Measurements from ENCODE around the gene CRTAC1. TPM values are rescaled to one million over a fixed set of nuclear protein-coding genes. Genes with fewer than 3 reads are reported as not detected.

The CRTAC1 gene
- total and polyA plus RNA-seq, 2 experiments from 2014 or later = 0.47 to 1.2 TPM

DNA sequence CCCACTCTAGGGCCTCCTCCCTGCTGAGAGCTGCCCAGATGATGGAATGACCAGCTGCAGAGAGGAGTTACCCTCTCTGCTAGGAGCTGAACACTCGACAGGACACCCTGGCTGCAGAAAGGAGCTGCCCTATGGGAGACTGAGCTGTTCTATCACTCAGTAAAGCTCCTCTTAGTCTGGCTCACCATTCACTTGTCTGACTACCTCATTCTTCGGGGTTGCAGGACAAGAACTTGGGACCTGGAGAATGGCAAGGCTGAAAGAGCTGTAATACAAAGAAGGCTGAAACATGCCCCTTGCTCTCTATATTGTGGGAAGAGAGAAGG is 30.5 kb downstream of the CRTAC1 start (continued):
- no peak for TF ChIP-seq NANOG (IDR thresholded peaks at IDR 0.05; ENCODE audit: borderline replicate concordance)
- TF ChIP-seq EZH2phosphoT487 (IDR thresholded peaks at IDR 0.05; ENCODE audit: unreplicated experiment) = no peak
- no peak for TF ChIP-seq EZH2 (IDR thresholded peaks at IDR 0.05; ENCODE audit: low read depth, unreplicated experiment)

DNA sequence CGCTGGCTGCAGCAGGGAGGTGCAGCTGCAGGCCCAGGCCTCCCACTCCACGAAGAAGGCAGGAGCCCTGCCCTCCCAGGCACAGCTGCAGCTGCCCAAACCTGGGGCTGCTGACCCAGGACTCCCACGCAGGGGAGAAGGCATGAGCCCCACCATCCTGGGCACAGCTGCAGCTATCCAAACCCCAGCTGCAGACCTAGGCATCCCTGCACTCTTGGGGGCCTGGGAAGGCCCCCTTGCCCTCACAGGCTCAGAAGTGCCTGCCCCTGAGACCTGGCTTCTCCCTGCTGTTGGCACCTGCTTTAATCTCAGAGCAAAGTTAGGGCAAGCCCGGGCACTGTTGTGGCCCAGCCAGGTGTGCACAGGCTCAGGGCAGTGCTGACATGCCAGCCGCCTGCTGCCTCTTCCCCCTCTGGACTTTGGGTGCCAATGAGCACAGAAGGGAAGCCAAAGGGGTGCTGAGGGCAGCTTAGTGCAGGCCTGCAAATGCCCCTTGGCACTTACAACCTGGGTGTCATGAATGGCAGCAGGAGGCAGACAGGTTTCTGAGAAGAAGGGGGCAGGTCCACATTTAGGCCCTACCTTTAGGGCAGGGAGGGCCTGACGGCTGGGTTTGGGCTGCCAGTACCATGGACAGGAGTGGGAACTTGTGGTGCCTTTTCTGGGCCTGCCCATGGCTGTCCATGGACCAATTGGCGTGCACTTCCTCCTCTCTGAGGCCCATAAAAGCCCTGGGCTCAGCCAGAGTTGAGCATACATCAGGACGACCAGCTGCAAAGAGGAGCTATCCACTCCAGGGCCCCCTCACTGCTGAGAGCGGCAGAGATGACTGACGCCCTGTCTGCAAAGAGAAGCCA is 31.1 kb downstream of the CRTAC1 start:
- peaks cover 8% of the 10 kb centered on the region; the same call in 2 of the 3 replicates for H3K36me3 Mint-ChIP-seq (ENCODE audit: low read depth)
- Histone ChIP-seq H3K4me1 (ENCODE audit: insufficient read depth) (no peaks in the 10 kb centered on the region), H3K36me3 (ENCODE audit: insufficient read depth) (no peaks in the 10 kb centered on the region), H3K9me2 (ENCODE audit: insufficient read depth) (no peaks in the 10 kb centered on the region), H3K4me3 (no peak overlapping the region), H2AFZ (no peak overlapping the region), H3F3A (replicated peaks; ENCODE audit: low read depth) (no peaks in the 10 kb centered on the region), H3K4me2 (no peak overlapping the region), H3K27ac (ENCODE audit: low read depth) (no peak overlapping the region), H4K20me1 (replicated peaks; ENCODE audit: insufficient read depth) (no peaks in the 10 kb centered on the region), H3K79me2 (replicated peaks; ENCODE audit: insufficient read depth) (no peaks in the 10 kb centered on the region), H3K27me3 (ENCODE audit: insufficient read depth) (no peaks in the 10 kb centered on the region)
- DNase-seq (ENCODE audit: low spot score) (no peak), ATAC-seq (no peak)
- H3K4me3 Mint-ChIP-seq = no peak overlapping the region
- H3K4me1 Mint-ChIP-seq = peaks cover 7% of the 10 kb centered on the region; the same call in 2 of the 3 replicates
- no peak for TF ChIP-seq EZH2 (IDR thresholded peaks at IDR 0.05; ENCODE audit: low read depth, unreplicated experiment)
- TF ChIP-seq EZH2phosphoT487 (IDR thresholded peaks at IDR 0.05; ENCODE audit: unreplicated experiment) = no peak
- TF ChIP-seq JUNB (IDR thresholded peaks at IDR 0.05; ENCODE audit: unreplicated experiment) = no peak
- TF ChIP-seq, protein P1, sequence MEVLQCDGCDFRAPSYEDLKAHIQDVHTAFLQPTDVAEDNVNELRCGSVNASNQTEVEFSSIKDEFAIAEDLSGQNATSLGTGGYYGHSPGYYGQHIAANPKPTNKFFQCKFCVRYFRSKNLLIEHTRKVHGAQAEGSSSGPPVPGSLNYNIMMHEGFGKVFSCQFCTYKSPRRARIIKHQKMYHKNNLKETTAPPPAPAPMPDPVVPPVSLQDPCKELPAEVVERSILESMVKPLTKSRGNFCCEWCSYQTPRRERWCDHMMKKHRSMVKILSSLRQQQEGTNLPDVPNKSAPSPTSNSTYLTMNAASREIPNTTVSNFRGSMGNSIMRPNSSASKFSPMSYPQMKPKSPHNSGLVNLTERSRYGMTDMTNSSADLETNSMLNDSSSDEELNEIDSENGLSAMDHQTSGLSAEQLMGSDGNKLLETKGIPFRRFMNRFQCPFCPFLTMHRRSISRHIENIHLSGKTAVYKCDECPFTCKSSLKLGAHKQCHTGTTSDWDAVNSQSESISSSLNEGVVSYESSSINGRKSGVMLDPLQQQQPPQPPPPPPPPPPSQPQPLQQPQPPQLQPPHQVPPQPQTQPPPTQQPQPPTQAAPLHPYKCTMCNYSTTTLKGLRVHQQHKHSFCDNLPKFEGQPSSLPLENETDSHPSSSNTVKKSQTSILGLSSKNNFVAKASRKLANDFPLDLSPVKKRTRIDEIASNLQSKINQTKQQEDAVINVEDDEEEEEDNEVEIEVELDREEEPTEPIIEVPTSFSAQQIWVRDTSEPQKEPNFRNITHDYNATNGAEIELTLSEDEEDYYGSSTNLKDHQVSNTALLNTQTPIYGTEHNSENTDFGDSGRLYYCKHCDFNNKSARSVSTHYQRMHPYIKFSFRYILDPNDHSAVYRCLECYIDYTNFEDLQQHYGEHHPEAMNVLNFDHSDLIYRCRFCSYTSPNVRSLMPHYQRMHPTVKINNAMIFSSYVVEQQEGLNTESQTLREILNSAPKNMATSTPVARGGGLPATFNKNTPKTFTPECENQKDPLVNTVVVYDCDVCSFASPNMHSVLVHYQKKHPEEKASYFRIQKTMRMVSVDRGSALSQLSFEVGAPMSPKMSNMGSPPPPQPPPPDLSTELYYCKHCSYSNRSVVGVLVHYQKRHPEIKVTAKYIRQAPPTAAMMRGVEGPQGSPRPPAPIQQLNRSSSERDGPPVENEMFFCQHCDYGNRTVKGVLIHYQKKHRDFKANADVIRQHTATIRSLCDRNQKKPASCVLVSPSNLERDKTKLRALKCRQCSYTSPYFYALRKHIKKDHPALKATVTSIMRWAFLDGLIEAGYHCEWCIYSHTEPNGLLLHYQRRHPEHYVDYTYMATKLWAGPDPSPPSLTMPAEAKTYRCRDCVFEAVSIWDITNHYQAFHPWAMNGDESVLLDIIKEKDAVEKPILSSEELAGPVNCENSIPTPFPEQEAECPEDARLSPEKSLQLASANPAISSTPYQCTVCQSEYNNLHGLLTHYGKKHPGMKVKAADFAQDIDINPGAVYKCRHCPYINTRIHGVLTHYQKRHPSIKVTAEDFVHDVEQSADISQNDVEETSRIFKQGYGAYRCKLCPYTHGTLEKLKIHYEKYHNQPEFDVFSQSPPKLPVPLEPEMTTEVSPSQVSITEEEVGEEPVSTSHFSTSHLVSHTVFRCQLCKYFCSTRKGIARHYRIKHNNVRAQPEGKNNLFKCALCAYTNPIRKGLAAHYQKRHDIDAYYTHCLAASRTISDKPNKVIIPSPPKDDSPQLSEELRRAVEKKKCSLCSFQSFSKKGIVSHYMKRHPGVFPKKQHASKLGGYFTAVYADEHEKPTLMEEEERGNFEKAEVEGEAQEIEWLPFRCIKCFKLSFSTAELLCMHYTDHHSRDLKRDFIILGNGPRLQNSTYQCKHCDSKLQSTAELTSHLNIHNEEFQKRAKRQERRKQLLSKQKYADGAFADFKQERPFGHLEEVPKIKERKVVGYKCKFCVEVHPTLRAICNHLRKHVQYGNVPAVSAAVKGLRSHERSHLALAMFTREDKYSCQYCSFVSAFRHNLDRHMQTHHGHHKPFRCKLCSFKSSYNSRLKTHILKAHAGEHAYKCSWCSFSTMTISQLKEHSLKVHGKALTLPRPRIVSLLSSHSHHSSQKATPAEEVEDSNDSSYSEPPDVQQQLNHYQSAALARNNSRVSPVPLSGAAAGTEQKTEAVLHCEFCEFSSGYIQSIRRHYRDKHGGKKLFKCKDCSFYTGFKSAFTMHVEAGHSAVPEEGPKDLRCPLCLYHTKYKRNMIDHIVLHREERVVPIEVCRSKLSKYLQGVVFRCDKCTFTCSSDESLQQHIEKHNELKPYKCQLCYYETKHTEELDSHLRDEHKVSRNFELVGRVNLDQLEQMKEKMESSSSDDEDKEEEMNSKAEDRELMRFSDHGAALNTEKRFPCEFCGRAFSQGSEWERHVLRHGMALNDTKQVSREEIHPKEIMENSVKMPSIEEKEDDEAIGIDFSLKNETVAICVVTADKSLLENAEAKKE (CRISPR knock-in tag; IDR thresholded peaks at IDR 0.05) = no peak
- TF ChIP-seq NANOG (IDR thresholded peaks at IDR 0.05; ENCODE audit: borderline replicate concordance) = no peak
- TF ChIP-seq, protein P2, sequence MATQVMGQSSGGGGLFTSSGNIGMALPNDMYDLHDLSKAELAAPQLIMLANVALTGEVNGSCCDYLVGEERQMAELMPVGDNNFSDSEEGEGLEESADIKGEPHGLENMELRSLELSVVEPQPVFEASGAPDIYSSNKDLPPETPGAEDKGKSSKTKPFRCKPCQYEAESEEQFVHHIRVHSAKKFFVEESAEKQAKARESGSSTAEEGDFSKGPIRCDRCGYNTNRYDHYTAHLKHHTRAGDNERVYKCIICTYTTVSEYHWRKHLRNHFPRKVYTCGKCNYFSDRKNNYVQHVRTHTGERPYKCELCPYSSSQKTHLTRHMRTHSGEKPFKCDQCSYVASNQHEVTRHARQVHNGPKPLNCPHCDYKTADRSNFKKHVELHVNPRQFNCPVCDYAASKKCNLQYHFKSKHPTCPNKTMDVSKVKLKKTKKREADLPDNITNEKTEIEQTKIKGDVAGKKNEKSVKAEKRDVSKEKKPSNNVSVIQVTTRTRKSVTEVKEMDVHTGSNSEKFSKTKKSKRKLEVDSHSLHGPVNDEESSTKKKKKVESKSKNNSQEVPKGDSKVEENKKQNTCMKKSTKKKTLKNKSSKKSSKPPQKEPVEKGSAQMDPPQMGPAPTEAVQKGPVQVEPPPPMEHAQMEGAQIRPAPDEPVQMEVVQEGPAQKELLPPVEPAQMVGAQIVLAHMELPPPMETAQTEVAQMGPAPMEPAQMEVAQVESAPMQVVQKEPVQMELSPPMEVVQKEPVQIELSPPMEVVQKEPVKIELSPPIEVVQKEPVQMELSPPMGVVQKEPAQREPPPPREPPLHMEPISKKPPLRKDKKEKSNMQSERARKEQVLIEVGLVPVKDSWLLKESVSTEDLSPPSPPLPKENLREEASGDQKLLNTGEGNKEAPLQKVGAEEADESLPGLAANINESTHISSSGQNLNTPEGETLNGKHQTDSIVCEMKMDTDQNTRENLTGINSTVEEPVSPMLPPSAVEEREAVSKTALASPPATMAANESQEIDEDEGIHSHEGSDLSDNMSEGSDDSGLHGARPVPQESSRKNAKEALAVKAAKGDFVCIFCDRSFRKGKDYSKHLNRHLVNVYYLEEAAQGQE (IDR thresholded peaks at IDR 0.05; ENCODE audit: unreplicated experiment) = peak; percentile 49
- H3K27me3 Mint-ChIP-seq (ENCODE audit: insufficient read depth, low read depth, poor library complexity) = no peaks in the 10 kb centered on the region
- no peak overlapping the region for H3K27ac Mint-ChIP-seq
- H3K9me3 Mint-ChIP-seq = peaks cover 19% of the 10 kb centered on the region

Data from GM23338 (cell line).